GM12875 (cell line): ENCODE results near the gene FUNDC2.
"Not testable (repeated sequence)": the region's sequence is repeated elsewhere in the genome, so short reads cannot be mapped to it uniquely, and the experiment has no call there.

Experiments
- H3K4me3 ChIP-seq: one replicate; pipeline ENCODE4 v1.5.1; 2011; ENCODE audit warnings: low read depth, low read length, control low read depth
- CTCF ChIP-seq: IDR thresholded peaks from 2 replicates; pipeline ENCODE4 v1.5.1; 2011; ENCODE audit warnings: low read depth, mild to moderate bottlenecking, control low read depth, inconsistent platforms, low read length, moderate library complexity, borderline replicate concordance; ENCODE audit not compliant: insufficient read depth

The FUNDC2 gene

GRCh38 chrX:155005190-155005589 is 21.5 kb upstream of the FUNDC2 start:
- TF ChIP-seq CTCF = no peak
- H3K4me3 ChIP-seq = no peak overlapping the region

- not testable (repeated sequence) for H3K4me3 ChIP-seq
Observed at GRCh38 chrX:155006379-155006778, 20.3 kb upstream of the FUNDC2 start.

- not testable (repeated sequence) for H3K4me3 ChIP-seq
Observed at GRCh38 chrX:155006913-155007671, 19.6 kb upstream of the FUNDC2 start.

GRCh38 chrX:155008578-155008977 is 18.1 kb upstream of the FUNDC2 start:
- not testable (repeated sequence) for H3K4me3 ChIP-seq

- no peak overlapping the region for H3K4me3 ChIP-seq
- no peak for TF ChIP-seq CTCF
Observed at GRCh38 chrX:155009994-155010472, 16.6 kb upstream of the FUNDC2 start.

- no peak for TF ChIP-seq CTCF
- no peak overlapping the region for H3K4me3 ChIP-seq
Observed at GRCh38 chrX:155020591-155020990, 6.1 kb upstream of the FUNDC2 start.

GRCh38 chrX:155022585-155022984 is 4.1 kb upstream of the FUNDC2 start, which contains the start of gene F8:
Gene F8, minus strand, starts transcription at chrX:155022723. Its CDS starts 171 bp downstream, at chrX:155022552.
- no peak for TF ChIP-seq CTCF

GRCh38 chrX:155023907-155024833 is 2.5 kb upstream of the FUNDC2 start:
- H3K4me3 ChIP-seq = no peak overlapping the region
- TF ChIP-seq CTCF = no peak

More at GRCh38 chrX:155022585-155022984, 4.1 kb upstream of the FUNDC2 start, which contains the start of gene F8:
- H3K4me3 ChIP-seq = no peak within 1 kb of the TSS
